GM21529 (cell line): Measurements from ENCODE around the gene JPH4.

Source experiments
- ATAC-seq: cut with Tn5 transposase; IDR thresholded peaks from one replicate; pipeline ENCODE4 v1.9.1; 2021; ENCODE audit not compliant: unreplicated experiment

The JPH4 gene

DNA sequence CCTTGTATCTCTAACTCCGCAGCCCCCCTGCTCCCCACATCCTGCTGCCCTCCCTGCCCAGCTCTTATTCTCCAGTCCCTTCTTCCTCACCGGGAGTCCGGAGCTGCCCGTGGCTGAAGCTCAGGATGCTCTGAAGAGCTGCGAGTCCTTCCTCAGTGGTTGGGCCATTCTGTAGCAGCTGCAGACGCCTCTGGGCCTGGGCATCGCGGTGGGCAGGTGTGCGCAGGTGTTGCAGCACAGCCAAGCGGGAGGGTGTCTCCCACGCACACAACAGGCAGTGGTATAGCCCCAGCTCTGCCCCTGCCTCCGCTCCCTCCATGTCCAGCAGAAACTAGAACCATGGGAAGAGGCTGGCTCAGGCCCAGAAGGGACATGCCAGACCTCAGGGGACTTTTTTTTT, 47.2 kb downstream of the JPH4 start:
- no peak for ATAC-seq

GRCh38 chr14:23530375-23531055, 48.1 kb downstream of the JPH4 start:
- no peak for ATAC-seq

GRCh38 chr14:23529016-23529415, 49.6 kb downstream of the JPH4 start:
- ATAC-seq: no peak

GRCh38 chr14:23528555-23528954, 50.0 kb downstream of the JPH4 start:
- no peak for ATAC-seq

DNA sequence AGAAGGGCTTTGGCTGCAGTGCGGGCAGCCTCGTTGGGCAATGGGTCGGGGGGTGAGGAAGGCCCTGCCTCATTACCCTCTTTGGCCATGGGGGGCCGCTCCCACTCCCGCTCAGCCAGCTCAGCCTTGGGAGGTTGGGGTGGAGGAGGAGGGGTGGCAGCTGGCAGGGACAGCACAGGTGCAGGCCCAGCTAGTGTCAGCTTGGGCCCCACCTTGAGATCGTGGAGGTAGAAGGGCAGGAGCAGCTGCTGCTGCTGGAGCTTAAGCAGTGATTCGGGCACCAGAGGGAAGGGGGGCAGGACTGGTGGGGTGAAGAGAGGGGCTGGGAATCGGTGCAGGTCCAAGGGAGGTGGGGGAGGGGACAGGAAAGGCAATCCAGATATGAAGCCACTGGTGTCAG, 53.0 kb downstream of the JPH4 start:
- ATAC-seq: no peak

DNA sequence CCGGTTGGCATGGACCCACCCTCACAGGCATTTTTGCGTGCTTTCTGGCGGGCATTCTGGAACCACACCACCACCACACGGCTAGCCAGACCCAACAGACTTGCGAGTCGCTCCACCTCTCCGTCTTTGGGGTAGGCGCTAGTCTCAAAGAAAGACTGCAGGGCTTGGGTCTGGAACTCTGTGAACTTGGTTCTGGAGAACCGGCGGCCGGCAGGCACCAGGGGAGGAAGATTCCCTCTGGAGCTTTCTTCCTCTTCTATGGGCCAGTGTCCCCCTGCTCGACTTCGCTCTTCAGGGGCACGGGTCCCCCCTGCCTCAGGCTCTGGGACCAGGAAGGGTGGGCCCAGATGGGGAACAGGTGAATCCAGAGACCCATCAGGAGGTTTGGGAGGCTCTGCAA, 53.6 kb downstream of the JPH4 start:
- no peak for ATAC-seq

DNA sequence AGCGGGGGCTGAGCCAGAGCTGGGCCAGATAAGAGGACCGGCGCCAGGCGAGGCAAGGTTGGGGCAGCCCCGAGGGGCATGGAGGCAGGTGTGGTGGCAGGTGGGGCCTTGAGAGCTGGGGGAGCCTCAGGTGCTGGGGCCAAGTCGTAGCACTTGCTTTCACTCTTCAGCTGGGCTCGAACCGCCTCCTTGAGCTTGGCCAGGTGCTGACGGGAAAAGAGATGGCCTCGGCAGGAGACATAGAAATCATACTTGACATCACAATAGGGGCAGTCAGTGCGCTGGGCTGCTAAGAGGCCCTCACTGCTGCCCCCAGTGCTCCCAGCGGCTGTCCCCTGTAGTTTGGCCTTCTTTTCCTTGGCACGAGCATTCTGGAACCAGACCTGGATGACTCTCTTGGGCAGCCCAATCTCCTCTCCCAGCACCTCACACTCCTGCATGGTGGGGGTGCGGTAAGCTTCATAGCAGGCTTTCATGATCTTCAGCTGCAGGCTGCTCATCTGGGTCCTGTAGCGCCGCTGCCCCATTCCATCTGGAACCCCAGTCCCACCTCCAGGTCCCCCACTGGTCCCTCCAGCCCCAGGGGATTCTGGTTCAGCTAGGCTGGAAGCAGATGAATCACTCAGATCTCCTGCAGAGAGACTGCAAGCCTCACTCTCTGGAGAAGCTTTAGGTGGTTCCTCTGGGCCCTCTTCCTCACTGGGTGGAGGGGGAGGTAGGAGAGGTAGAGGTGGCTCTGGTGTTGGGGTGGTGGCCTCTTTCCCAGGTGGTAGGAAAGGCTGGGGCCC, 55.2 kb downstream of the JPH4 start:
- no peak for ATAC-seq

GRCh38 chr14:23522643-23523198, 55.9 kb downstream of the JPH4 start:
- ATAC-seq: no peak

DNA sequence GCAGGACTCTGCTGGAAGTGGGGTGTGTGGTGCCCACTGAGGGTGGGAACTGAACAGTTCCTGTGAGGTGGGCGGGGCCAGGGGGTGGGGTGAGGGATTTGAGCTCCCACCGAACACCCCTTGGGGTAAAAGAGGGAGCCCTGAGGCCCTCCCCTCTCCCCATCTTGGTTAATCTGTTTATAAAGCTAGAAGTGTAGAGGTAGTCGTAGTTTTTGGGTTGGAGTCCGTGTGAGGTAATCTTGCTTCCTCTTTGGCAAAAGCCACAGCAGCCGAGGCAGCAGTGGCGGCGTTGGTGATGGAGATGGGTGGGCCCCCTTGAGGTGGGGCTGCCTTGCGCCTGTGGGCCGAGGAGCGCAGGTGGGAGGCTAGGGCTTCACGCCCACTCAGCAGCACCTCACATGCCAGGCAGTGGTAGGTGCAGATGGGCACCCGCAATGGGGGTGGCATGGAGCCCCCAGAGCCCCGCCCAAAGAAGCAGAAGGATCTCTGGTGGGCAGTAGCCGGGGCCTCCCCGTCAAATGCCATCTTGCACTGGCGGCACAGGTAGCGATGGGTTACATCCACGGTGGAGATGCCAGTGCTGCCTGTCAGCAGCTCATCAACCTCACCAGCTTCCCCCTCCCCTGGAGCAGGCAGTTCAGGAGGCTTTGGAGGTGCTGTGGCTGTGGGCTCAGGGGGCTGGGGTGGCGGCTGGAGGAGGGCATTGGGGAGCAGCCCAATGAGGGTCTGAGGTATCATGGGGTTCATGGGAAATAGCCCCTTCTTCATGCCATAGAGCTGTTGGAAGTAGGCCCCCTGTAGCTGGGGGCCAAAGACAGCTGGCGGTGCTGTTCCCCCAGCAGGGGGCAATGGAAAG, 56.6 kb downstream of the JPH4 start:
- no peak for ATAC-seq

- no peak for ATAC-seq
Measured at GRCh38 chr14:23520899-23521533, 57.6 kb downstream of the JPH4 start.

DNA sequence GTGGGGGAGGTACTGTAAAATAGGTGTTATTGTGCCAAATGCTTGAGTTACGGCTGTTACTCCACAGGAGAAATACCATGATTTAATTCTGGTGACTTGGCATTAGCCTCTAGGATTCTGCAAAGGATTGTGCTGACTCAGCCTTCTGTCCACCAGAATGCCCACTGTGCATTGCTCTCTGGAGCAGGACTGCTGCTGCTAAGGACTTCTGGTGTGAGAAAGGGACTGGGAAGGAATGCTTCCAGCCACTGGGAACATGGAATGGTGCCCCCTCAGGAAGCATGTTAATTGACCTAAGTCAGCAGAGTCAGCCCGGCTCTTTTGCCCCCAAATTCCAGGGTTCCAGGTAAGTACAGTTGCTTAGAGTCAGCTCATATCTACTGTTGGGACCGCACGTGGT, 59.9 kb downstream of the JPH4 start:
- ATAC-seq: no peak
